ENCODE data around the gene CMPK2.

DNA sequence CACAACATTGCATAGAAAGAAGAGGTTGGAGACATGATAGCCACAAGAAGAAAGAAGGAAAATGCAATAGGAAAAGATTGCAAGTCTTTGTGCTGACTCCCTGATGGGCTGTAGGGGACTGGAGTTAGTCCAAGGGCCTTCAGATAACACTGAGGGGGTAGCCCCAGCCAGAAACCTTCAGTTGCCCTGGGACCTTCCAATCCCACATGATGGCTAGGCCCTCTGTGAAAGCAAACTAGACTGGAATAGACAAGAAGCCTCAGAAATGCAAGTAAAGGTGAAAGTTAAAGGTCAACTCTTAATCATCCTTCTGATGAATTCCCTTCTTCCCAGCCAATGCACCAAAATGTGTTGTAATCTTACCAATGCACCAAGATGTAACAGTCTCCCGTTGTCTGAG is 19.2 kb downstream of the CMPK2 start:
- TF ChIP-seq, protein P1, sequence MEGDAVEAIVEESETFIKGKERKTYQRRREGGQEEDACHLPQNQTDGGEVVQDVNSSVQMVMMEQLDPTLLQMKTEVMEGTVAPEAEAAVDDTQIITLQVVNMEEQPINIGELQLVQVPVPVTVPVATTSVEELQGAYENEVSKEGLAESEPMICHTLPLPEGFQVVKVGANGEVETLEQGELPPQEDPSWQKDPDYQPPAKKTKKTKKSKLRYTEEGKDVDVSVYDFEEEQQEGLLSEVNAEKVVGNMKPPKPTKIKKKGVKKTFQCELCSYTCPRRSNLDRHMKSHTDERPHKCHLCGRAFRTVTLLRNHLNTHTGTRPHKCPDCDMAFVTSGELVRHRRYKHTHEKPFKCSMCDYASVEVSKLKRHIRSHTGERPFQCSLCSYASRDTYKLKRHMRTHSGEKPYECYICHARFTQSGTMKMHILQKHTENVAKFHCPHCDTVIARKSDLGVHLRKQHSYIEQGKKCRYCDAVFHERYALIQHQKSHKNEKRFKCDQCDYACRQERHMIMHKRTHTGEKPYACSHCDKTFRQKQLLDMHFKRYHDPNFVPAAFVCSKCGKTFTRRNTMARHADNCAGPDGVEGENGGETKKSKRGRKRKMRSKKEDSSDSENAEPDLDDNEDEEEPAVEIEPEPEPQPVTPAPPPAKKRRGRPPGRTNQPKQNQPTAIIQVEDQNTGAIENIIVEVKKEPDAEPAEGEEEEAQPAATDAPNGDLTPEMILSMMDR (conservative IDR thresholded peaks at IDR 0.05 in 1 of 2, IDR thresholded peaks at IDR 0.05 in 1 of 2; ENCODE audit: extremely low read depth in 1 of 2, insufficient read depth in 1 of 2, low read depth in 1 of 2, low read length in 2 of 2), result no peak
- TF ChIP-seq EZH2 (IDR thresholded peaks at IDR 0.05; ENCODE audit: borderline replicate concordance, low read length), result no peak

All from mammary epithelial cell (primary cell).